GM18909 (cell line): Measurements from ENCODE around the gene SNCB.

ENCODE experiments used
- ATAC-seq: cut with Tn5 transposase; IDR thresholded peaks from one replicate; pipeline ENCODE4 v1.9.1; 2021; ENCODE audit warnings: mild to moderate bottlenecking; ENCODE audit not compliant: unreplicated experiment, poor library complexity

SNCB gene

GRCh38 chr5:176661676-176662075, 31.3 kb upstream of the SNCB start:
- ATAC-seq, result no peak

DNA sequence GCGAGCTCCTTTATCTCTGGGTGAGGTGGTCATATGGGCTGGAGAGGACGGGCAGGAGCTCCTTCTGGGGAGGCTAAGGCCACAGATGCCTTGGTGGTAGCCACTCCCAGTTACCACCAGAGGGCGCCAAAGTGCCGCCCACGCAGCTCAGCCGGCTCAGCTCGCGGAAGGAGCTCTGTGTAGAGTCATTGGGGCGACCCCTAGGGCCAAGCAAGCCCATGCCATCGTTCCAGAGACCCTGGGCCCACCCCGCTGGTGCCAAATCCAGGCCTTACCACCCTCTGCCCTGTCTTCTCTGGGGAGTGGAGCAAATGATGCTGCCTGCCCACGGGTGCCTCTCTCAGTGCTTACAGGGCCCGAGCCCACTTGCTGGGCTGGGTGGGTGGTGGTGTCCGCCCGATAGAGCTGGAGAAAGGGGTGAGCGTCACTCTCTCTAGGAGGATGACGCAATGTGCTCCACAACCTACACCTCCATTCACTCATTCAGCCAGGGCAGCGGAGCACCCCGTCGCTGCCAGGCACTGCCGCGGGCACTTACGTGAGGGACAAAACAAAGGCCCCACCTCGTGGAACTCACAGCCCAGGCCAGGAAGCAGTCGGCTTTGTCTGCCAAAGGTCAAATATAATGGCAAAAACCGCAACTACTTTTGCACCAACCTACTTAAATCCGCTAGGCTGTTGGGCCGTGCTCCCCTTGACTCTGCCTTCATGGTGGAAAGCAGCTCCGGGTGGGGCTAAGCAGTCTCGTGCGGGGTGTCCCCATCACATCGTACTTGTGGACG, 30.7 kb upstream of the SNCB start:
- ATAC-seq, result peak; percentile 58

- ATAC-seq, result peak; percentile 36
These were observed 30.2 kb upstream of the SNCB start for GRCh38 chr5:176660530-176660859.

DNA sequence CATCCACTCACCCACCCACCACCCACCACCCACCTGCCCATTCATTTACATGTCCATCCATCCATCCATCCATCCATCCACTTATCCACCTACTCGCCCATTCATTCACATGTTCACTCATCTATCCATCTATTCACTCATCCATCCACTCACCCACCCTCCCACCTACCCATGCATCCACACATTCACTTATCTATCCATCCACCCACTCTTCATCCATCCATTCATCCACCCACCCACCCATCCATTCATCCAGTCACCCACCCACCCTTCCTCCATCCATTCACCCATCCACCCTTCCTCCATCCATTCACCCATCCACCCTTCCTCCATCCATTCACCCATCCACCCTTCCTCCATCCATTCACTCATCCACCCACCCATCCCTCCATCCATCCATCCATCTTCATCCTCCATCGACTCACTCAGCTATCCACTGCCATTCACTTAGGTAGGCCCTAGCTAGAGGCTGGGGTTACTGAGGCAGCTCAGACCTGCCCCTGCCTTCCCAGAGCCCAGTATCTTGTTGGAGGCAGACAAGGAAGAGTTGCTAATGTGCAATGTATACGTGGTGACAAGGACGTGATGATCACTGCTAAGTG, 29.6 kb upstream of the SNCB start:
- ATAC-seq, result no peak

DNA sequence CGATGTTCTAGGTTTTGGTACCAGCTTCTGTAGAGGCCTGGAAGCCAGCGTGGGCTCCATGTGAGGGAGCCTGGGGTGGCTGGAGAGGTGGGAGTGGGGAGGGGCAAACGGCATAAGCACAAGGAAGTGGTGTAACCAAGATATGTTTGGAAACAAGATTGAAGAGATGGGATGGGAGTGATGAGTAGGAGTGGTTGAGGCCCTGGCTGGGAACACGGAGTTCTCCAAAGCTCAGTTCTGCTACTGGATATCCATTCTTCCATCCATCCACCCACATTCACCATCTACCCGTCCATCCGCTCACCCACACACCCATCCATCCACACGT, 29.1 kb upstream of the SNCB start:
- ATAC-seq, result no peak

DNA sequence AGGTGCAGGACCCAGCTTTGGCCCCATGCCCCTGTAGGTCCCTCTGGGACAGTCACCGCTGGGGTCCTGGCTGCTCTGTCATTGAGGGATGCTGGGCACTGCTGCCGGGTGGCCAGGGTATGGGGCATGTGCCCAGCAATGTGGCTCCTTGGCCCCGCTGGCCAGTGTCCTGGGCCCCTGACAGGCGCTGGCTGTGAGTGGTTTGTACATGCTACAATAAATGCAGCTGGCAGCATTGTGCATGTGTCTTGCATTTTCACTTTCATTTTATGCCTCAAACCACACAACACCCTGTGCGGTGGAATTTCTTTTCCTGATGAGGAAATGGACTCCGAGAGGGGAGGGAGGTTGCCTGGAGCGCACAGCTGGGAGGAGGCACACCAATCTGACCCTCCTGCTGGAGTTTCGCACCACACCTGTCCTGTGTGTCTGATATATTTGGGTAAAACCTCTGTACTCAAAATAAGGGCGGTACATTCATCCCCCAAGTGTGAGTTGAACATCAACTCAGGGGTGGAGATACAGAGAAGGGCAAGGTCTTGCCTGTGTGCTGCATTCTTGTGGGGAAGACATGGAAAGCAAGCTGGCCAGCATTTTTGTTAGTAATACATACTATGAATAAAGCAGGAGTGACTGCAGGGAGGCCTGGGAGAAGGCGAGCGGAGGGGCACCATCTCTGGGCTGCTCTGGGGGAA, 28.6 kb upstream of the SNCB start:
- no peak for ATAC-seq

DNA sequence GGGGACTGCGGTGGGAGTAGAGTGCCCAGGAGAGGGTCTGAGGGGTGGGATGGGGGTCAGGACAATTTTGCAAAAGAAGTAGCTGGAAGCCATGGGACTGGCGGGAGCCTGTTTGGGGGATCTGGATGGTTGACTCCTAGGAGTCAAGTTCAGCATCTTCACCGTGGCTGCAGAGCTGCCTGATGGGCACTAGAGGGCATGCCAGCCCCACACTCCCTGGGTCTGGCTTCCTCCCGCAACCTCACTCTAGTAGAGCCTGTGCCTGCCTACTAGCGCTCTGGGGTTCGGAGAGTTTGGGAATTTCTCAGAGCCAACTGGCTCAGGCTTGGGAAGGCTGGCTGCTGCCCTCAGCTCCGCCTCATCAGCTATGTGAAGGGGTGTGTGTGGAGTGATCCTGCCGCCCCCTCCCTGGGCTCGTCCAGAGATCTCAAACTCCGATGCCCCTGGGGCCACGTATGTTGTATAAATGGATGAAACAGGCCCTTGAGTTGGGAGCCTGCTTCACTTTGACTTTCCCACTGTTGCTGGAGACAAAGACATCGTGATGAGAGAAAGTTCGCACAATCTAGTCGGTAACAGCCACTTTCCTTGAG, 27.8 kb upstream of the SNCB start:
- ATAC-seq, result peak; percentile 56

DNA sequence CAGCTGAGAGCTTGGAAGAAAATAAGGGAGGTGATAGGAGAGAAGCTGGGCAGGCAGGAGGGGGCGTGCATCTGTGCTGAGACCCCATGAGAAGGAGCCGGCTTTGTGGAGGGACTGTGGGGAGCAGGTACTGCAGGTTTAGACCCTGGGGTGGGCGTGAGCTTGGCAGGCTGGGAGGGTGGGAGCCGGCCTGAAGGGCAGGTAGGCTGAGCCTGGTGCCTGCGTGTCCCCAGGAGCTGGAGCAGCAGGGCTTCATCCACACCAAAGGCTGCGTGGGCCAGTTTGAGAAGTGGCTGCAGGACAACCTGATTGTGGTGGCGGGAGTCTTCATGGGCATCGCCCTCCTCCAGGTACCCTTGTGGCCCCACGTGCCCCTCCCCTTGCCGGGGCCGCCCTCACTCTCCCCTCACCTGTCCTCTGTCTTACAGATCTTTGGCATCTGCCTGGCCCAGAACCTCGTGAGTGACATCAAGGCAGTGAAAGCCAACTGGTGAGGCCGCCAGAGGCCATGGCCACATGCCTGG, 26.2 kb upstream of the SNCB start:
- no peak for ATAC-seq

- ATAC-seq, result no peak
These were observed 24.5 kb upstream of the SNCB start for GRCh38 chr5:176654856-176655255.

DNA sequence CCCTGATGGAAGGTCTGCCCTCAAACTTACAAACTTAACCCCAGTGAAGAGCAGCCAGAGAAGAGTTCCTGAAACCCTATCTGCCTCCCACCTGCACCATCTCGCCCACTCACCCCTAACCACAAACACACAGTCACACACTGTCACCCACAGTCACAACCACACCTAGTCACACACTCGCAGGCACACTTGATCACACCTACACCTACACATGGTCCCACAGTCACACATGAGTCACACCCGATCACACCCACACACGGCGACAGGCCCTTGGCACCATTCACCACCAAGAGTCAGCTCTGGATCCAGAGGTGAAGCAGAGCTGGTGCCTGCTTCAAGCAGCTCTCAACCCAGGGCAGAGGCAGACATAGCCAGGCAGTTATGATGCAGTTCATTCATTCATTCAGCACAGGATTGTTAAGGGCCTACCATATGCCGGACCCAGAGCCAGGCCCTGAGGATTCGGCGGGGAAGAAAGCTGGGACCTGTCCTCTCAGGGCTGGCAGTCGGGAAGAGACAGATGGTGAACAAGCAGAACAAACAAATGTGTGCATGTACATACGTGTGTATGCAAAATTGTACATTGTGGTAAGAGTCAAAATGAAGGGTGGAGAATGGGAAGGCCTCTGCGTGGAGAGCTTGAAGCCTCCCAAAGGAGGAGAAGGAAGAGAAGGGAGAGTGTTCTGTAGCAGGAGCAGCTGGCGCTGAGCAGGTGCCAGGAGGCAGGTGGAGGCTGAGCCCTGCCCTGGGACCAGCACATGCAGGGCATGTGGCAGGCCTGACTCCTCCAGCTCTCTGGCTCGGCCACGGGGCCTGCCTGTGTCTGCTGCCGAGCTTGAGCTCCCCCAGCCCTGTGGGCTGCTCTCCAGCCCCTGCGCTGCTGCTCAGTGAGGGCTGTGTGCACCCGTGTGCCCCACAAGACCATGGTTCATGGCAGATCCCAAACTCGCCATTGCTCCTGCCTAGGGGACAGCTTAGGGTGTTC, 23.4 kb upstream of the SNCB start:
- no peak for ATAC-seq

DNA sequence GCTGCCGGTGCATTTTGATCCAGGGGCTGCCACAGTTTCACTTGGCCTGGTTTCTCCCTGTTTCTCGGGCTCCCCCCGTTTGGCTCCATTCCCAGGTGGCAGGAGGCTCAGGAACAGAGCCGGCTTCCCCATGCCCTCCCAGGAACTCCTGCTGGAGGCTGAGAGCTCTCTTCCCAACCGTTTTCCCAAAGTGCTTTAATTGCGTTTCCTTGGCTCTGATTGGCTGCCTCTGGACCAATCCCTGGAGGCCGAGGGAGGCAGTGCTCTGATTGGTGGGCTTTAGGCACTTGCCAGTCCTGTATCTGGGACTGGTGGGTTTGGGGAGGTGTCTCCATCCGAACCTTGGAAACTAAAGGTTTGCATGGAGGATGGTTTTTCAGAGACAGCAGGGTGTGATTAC, 21.8 kb upstream of the SNCB start:
- no peak for ATAC-seq

DNA sequence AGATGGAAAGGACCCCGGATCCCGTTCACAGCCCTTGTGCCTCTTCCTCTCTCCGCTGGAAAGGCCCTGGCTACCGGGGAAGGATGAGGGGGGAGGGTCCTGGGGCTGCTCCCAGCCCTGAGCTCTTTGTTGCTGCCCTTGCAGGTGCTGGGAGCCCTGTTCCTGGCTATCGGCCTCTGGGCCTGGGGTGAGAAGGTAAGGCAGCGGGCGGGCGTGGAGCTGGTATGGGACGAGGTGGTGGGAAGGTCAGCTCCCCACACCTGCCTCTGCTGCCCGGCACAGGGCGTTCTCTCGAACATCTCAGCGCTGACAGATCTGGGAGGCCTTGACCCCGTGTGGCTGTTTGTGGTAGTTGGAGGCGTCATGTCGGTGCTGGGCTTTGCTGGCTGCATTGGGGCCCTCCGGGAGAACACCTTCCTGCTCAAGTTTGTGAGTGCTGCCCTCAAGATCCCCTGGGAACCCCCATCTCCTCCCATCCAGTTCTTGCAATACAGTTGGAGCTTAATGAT, 21.2 kb upstream of the SNCB start:
- ATAC-seq, result no peak

DNA sequence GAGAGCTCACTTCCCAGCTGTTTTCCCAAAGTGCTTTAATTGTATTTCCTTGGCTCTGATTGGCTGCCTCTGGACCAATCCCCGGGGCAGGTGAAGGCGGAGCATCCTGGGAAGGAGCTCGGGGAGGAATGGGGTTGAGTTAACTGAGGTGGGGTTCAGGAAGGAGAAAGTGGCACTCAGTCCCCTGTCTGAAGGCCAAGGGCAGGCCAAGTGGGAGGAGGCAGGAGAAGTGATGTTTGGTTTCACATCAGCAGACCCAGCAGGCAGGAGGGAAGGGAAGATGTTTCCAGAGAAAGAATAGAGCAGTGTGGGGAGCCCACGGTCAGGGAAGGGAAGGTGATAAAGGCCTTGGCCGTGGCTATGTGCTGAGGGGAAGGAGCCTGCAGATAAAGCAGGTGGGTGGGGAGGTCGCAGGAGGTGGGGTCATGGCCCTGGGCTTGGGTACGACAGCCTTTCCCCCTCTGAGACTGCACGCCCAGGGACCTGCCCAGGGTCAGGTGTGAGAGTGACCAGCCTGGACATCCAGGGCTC, 20.1 kb upstream of the SNCB start:
- no peak for ATAC-seq

DNA sequence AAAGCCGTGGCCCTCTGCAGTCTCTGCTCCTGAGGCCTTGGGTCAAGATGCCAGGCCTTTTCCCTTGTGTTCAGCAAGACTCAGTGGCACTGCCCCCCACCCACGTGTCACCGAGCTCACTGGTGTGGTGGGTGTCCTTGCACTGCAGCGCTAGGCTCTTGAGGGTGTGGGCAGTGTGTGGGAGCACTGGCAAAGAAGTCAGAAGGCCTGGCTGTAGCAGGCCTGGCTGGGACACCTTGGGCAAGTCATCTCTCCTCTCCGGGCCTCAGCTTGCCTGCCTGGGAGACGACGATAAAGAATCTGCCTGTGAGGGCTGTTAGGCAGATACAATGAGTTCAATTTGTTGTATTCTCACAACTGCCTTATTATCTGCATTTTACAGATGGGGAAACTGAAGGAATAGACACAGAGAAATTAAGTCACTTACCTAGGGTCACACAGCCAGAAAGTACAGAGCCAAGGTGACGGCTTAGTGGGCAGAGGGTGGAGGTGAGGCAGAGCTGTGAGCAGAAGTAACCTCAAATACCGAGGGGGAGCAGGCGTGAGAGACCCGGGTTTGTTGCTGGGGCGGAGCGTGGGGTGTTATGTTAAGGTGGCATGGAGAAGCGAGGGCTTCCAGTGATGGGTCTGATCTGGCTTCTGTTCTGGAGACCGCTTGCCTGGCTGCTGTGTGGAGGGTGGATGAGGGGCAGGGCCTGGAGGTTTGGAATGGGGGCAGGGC, 18.3 kb upstream of the SNCB start:
- ATAC-seq, result no peak

DNA sequence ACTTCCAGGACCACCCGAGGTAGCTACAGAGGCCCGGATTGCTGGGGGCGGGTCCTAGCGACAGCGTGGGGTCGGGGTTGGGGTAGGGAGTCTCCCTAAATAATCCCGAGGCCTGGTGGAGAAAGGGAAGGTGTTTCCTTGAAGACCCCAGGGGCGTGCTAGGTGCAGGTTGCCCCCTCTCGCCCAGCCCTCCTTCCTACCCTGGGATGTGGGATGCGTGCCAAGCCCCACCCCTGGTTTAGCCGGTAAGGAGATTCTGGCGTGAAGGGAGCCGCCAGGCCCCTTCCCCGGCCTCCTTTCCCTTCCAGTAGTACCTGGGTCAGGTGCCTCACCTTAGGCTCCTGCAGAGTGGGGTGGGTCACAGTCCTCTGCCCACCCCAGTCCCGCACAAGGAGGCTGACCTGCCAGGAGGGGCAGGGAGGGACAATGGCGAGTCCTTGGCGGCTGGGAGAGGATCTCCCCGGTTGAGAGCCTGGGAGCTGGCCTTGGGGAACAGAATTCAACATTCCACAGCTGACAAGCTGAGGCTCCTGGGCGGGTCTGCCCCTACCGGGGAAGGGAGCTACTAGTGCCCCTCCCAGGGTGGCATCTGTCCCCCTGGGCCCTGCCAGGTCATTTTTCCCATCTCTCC, 17.6 kb upstream of the SNCB start:
- no peak for ATAC-seq

DNA sequence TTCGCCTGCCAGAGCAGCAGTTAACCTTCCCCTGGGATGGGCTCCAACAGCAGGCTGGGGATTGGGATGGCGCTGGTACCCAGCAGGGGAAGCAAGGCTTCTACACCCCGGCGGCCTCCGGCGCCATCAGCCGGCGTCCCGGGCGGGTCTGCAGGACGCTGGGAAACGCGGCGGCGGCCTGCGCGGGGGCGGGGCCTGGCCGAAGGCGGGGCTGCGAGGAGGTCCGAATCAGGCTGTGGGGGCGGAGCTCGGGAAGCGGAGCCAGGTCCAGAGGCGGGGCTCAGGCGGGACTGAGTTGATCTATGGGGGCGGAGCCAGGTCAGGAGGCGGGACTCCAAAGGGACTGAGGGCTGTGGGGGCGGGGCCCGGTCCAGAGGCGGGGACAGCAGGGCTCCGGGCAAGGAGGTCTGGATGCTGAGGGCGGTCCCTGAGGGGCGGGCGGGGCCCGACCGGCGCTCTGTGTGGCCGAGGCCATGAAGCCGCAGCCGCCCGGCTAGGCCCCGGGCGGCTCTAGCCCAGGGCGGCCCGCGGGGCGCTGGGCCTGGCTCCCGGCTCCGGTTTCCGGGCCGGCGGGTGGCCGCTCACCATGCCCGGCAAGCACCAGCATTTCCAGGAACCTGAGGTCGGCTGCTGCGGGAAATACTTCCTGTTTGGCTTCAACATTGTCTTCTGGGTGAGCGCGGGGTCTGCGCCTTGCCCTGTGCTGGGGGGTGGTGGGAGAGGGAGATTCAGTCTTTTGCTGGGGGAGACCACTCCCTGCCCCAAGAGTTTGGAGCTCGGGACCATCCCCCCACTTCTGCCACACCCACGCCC, 16.9 kb upstream of the SNCB start, which contains the start of gene TSPAN17:
Gene TSPAN17, plus strand, starts transcription at position 455 of the 813 bp plus-strand sequence. Its CDS starts 132 bp downstream, at position 587.
- ATAC-seq, result peak; percentile 95

GRCh38 chr5:176646707-176647029, 16.3 kb upstream of the SNCB start:
- ATAC-seq, result no peak
